ENCODE measurements around the gene IQCN.
A peak's percentile ranks its signal among the peaks of the same experiment; 100 is the strongest.
"Not testable (repeated sequence)": the region's sequence is repeated elsewhere in the genome, so short reads cannot be mapped to it uniquely, and the experiment has no call there.

The IQCN gene

GRCh38 chr19:18230941-18231734, 43.1 kb downstream of the IQCN start:
- DNase-seq = no peak

- DNase-seq = no peak
Observed at GRCh38 chr19:18229915-18230314, 44.3 kb downstream of the IQCN start.

GRCh38 chr19:18229474-18229873, 44.8 kb downstream of the IQCN start:
- no peak for DNase-seq

- no peak for DNase-seq
Observed at GRCh38 chr19:18227781-18228271, 46.4 kb downstream of the IQCN start.

GRCh38 chr19:18226956-18227780, 47.1 kb downstream of the IQCN start:
- no peak for DNase-seq

- no peak for DNase-seq
Observed at GRCh38 chr19:18225702-18226468, 48.4 kb downstream of the IQCN start, which contains the start of gene PDE4C. PDE4C (minus strand) TSS chr19:18226438; CDS start chr19:18226415, 23 bp downstream.

GRCh38 chr19:18225355-18225701, 48.9 kb downstream of the IQCN start:
- DNase-seq = no peak

- DNase-seq = peak; percentile 87
Observed at GRCh38 chr19:18224525-18225354, 49.5 kb downstream of the IQCN start.

GRCh38 chr19:18223860-18224524, 50.3 kb downstream of the IQCN start:
- peak; percentile 22 for DNase-seq

- no peak for DNase-seq
Observed at GRCh38 chr19:18221815-18222725, 52.2 kb downstream of the IQCN start.

- DNase-seq = no peak
Observed at GRCh38 chr19:18220632-18221275, 53.5 kb downstream of the IQCN start.

- no peak for DNase-seq
Observed at GRCh38 chr19:18219911-18220631, 54.2 kb downstream of the IQCN start.

- DNase-seq = no peak
Observed at GRCh38 chr19:18218600-18218999, 55.7 kb downstream of the IQCN start.

- no peak for DNase-seq
Observed at GRCh38 chr19:18218159-18218558, 56.1 kb downstream of the IQCN start.

GRCh38 chr19:18216789-18217188, 57.5 kb downstream of the IQCN start:
- no peak for DNase-seq

GRCh38 chr19:18214779-18215433, 59.3 kb downstream of the IQCN start:
- DNase-seq = no peak

- no peak for DNase-seq
Observed at GRCh38 chr19:18211683-18212082, 62.6 kb downstream of the IQCN start.

- not testable (repeated sequence) for DNase-seq
Observed at GRCh38 chr19:18209912-18210311, 64.3 kb downstream of the IQCN start.
